VCaP (cell line): ENCODE measurements around the gene PRAMEF18.
"Not testable (repeated sequence)": the region's sequence is repeated elsewhere in the genome, so short reads cannot be mapped to it uniquely, and the experiment has no call there.

Source experiments
- H3K27ac ChIP-seq: fragments of 450-650 bp; 2 replicates; pipeline ENCODE4 v1.5.1; 2017
- CTCF ChIP-seq: fragments of 450-650 bp; conservative IDR thresholded peaks from 2 replicates; pipeline ENCODE4 v1.5.1; 2017; ENCODE audit warnings: mild to moderate bottlenecking, moderate library complexity

Gene PRAMEF18, protein sequence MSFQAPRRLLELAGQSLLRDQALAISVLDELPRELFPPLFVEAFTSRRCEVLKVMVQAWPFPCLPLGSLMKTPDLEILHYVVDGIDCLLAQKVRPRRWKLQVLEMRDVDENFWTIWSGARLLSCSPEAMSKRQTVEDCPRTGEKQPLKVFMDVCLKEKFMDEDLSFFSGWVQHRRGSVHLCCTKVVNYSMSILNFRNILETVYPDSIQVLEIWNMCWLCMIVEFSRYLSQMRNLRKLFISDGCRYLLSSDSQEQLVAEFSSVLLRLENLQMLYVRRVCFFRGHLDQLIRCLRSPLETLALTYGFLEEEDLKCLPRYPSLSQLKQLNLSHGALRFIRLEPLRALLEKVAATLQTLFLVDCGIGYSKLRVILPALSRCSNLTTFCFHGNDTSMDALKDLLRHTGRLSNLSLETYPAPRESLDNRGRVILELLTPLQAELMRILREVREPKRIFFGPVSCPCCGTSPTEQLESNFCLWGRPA

DNA sequence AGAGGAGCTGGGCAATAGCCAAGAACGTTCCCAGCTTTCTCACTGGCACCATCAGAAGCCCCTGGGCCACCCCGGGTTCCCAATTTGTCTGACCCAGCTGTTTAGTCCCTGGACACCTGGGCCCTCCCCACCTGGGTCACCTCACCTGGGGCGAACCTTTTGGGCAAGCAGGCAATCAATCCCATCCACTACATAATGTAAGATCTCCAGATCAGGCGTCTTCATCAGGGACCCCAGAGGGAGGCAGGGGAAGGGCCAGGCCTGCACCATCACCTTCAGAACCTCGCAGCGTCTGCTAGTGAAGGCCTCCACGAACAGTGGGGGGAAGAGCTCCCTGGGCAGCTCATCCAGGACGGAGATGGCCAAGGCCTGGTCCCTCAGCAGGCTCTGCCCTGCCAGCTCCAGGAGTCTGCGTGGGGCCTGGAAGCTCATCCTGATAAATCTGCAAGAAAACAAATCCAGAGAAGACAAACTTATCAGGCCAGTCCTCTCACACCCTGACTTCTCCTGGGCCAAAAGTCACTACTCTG is at the start of gene PRAMEF18:
Gene PRAMEF18 (minus strand): TSS at position 480 of the 530 bp plus-strand sequence. CDS start 48 bp downstream, at position 432.
- not testable (repeated sequence) for H3K27ac ChIP-seq

GRCh38 chr1:13265124-13265523 is 39.2 kb upstream of the PRAMEF18 start:
- H3K27ac ChIP-seq: not testable (repeated sequence)

DNA sequence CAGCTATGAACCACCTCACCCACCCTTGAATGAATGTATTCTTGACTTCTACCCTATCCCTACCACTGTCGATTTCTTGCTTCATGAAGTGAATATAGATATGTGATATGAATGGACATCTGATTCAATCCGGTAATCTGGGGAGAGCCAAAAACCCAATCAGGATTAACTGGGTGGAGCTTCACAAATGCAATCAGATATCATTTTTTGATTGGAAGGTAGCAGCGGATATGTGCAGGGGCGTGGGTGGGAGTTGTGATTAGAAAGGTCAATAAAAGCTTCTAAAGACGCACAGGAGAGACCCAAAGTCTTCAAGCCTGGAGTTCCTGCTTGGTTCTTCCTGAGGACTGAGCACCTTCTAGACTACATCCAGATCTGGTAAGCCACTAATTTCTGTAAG is 27.9 kb upstream of the PRAMEF18 start, which contains the start of gene PRAMEF5:
Gene PRAMEF5 (plus strand): TSS at position 301 of the 400 bp plus-strand sequence. CDS start 5,071 bp downstream, outside the sequence.
- not testable (repeated sequence) for H3K27ac ChIP-seq

- not testable (repeated sequence) for H3K27ac ChIP-seq
Measured at GRCh38 chr1:13247122-13247521, 21.2 kb upstream of the PRAMEF18 start.

- not testable (repeated sequence) for H3K27ac ChIP-seq
Measured at GRCh38 chr1:13246554-13246871, 20.6 kb upstream of the PRAMEF18 start.

DNA sequence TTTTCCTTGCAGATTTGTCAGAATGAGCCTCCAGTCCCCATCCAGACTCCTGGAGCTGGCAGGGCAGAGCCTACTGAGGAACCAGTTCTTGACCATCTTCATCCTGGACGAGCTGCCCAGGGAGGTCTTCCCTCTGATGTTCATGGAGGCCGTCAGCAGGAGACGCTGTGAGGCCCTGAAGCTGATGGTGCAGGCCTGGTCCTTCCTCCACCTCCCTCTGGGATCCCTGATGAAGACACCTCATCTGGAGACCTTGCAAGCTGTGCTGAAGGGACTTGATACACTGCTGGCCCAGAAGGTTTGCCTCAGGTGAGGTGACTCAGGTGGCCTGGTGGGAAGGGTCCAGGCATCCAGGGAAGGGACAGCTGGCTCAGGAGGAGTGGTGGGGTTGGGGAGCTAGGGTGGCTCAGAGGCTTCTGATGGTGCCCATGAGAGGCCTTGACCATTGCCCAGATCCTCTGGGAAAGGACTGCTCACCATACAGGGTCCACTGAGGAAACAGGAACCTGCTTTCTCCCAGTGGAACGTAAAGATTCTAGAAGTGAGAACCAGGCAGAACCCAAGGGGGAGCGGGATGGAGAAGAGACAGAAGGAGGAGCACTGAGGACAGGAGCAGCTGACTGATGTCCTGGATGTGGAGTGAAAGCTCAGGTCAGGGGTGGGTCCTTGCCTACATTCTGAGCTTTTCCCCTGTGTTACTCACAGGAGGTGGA is 20.0 kb upstream of the PRAMEF18 start:
- H3K27ac ChIP-seq: not testable (repeated sequence)

GRCh38 chr1:13243536-13244263 is 17.7 kb upstream of the PRAMEF18 start:
- not testable (repeated sequence) for H3K27ac ChIP-seq

- H3K27ac ChIP-seq: not testable (repeated sequence)
Measured at GRCh38 chr1:13239633-13240032, 13.7 kb upstream of the PRAMEF18 start.

GRCh38 chr1:13237572-13237971 is 11.6 kb upstream of the PRAMEF18 start:
- not testable (repeated sequence) for H3K27ac ChIP-seq

- not testable (repeated sequence) for H3K27ac ChIP-seq
Measured at GRCh38 chr1:13234057-13234456, 8.1 kb upstream of the PRAMEF18 start.

- not testable (repeated sequence) for H3K27ac ChIP-seq
Measured at GRCh38 chr1:13232056-13232455, 6.1 kb upstream of the PRAMEF18 start.

GRCh38 chr1:13231061-13231750 is 5.3 kb upstream of the PRAMEF18 start:
- H3K27ac ChIP-seq: not testable (repeated sequence)

DNA sequence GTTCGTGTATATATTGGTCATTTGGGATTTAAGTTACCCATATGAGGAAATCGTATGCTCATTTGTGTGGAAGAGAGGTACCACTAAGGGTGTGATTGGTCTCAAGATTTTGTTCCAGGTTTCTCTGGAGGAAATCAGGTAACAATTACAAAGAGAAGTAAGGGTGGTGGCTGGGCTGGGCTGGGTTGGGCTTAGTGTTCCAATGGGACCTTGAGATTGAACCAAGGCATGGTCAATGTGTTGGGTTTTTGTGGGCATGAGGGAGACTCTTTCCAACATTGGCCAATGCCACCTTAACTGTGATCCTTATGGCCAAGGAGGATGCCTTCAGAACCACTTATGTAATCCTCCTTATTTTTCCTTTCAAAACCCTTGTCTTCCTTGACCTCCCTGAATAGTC is 4.6 kb upstream of the PRAMEF18 start:
- not testable (repeated sequence) for H3K27ac ChIP-seq

DNA sequence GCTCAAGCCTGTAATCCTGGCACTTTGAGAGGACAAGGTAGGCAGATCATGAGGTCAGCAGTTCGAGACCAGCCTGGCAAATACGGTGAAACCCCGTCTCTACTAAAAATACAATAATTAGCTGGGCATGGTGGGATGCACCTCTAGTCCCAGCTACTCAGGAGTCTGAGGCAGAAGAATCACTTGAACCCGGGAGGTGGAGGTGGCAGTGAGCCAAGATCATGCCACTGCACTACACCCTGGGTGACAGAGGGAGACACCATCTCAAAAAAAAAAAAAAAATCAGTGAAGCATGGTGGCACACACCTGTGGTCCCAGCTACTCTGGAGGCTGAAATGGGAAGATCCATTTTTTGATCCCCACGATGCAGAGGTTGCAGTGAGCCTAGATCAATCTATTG is 4.1 kb upstream of the PRAMEF18 start:
- not testable (repeated sequence) for H3K27ac ChIP-seq

DNA sequence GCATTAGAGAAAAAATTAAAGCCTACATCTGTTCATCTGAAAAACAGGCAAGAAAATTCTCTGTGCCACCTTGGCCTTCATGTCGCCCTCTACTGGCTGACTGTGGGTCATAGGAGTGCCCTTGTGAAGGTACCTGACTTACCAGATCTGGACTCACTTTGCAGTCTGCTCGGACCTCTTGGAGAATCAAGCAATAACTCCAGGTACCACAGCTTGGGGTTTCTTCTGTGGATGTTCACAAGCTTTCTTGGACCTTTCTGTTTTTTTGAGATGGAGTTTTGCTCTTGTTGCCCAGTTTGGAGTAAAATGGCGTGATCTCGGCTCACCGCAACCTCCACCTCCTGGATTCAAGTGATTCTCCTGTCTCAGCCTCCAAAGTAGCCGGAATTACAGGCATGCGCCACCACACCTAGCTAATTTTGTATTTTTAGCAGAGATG is 2.4 kb upstream of the PRAMEF18 start:
- H3K27ac ChIP-seq: no peak overlapping the region
- TF ChIP-seq CTCF: peak; percentile 77

- H3K27ac ChIP-seq: not testable (repeated sequence)
Measured at GRCh38 chr1:13227271-13228055, 1.5 kb upstream of the PRAMEF18 start.
